Suprapubic skin (tissue), 4 donors: ENCODE data around the gene PLXDC2. TPM values are rescaled to one million over a fixed set of nuclear protein-coding genes. Genes with fewer than 3 reads are reported as not detected.
"Not testable (repeated sequence)": the region's sequence is repeated elsewhere in the genome, so short reads cannot be mapped to it uniquely, and the experiment has no call there.

ENCODE experiments used
- DNase-seq, 2 donors: peaks; one replicate each; pipeline ENCODE4 v3.0.0-alpha.2; 2019; ENCODE audit warnings: low spot score in 2 of 2
- H3K27ac ChIP-seq: fragments of 200-600 bp; sonication (generic); one replicate; pipeline ENCODE4 v1.5.1; 2019
- H3K27me3 ChIP-seq: fragments of 200-600 bp; sonication (generic); one replicate; pipeline ENCODE4 v1.5.1; 2019
- H3K36me3 ChIP-seq: fragments of 200-600 bp; sonication (generic); one replicate; pipeline ENCODE4 v1.5.1; 2019
- H3K4me1 ChIP-seq: fragments of 200-600 bp; sonication (generic); one replicate; pipeline ENCODE4 v1.5.1; 2019
- H3K4me3 ChIP-seq: fragments of 200-600 bp; sonication (generic); one replicate; pipeline ENCODE4 v1.5.1; 2019; ENCODE audit warnings: mild to moderate bottlenecking
- H3K9me3 ChIP-seq: fragments of 200-600 bp; sonication (generic); one replicate; pipeline ENCODE4 v1.5.1; 2019
- CTCF ChIP-seq, 2 donors: fragments of 200-600 bp in 1 of 2; fragments of 450-650 bp in 1 of 2; sonication (generic) in 1 of 2; IDR thresholded peaks; one replicate each; pipeline ENCODE4 v1.5.1; 2016 to 2019; ENCODE audit warnings: antibody characterized with exemption in 2 of 2, mild to moderate bottlenecking in 1 of 2, moderate library complexity in 1 of 2
- EP300 ChIP-seq: sonication (generic); formaldehyde crosslinking; IDR thresholded peaks from one replicate; pipeline ENCODE4 v1.6.1; 2017; ENCODE audit warnings: antibody characterized with exemption
- POLR2A ChIP-seq, 2 donors: fragments of 450-650 bp; IDR thresholded peaks; one replicate each; pipeline ENCODE4 v1.6.1; 2017; ENCODE audit warnings: antibody characterized with exemption in 2 of 2, mild to moderate bottlenecking in 2 of 2, moderate library complexity in 2 of 2
- POLR2AphosphoS5 ChIP-seq, 3 donors: sonication (generic); formaldehyde crosslinking; IDR thresholded peaks; one replicate each; pipeline ENCODE4 v1.6.1; 2017; ENCODE audit warnings: antibody characterized with exemption in 3 of 3
- WGBS: methylation state at CpG from one replicate; pipeline ENCODE4 v1.1.5; 2018; 5-methylcytosine and 5-hydroxymethylcytosine counted together
- total RNA-seq, 4 donors: library from RNA; depleted of rRNA; stranded (reverse); fragments of >200 nt; gene quantifications; one replicate each; pipeline ENCODE4 v1.1.0, GENCODE V29; 2016

The PLXDC2 gene
- 10 to 100 TPM; 93.0 to 97.0 (median 95.0) TPM for total RNA-seq

DNA sequence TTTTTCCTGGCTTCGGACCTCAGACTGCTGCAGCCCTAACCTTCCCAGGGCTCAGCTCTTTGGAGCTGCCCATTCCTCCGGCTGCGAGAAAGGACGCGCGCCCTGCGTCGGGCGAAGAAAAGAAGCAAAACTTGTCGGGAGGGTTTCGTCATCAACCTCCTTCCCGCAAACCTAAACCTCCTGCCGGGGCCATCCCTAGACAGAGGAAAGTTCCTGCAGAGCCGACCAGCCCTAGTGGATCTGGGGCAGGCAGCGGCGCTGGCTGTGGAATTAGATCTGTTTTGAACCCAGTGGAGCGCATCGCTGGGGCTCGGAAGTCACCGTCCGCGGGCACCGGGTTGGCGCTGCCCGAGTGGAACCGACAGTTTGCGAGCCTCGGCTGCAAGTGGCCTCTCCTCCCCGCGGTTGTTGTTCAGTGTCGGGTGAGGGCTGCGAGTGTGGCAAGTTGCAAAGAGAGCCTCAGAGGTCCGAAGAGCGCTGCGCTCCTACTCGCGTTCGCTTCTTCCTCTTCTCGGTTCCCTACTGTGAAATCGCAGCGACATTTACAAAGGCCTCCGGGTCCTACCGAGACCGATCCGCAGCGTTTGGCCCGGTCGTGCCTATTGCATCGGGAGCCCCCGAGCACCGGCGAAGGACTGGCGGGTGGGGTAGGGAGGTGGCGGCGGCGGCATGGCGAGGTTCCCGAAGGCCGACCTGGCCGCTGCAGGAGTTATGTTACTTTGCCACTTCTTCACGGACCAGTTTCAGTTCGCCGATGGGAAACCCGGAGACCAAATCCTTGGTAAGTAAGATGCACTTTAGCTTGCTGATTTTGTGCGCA lies at the start of gene PLXDC2:
TSS of gene PLXDC2 (plus strand) at position 22 of the 820 bp plus-strand sequence.
- DNase-seq = peak; percentile 74 to 84
- no peak for TF ChIP-seq POLR2A (IDR thresholded peaks at IDR 0.05)
- TF ChIP-seq EP300 = no peak
- H3K27me3 ChIP-seq = no peaks in the 10 kb centered on the region
- peak within 1 kb of the TSS; percentile 93 for H3K4me3 ChIP-seq
- WGBS = under 1% methylated on average over 56 of the region's 65 CpGs
- no peaks in the 10 kb centered on the region for H3K36me3 ChIP-seq
- H3K4me1 ChIP-seq = peaks cover 28% of the 10 kb centered on the region
- H3K27ac ChIP-seq = peak within 1 kb of the TSS; percentile 89
- no peaks in the 10 kb centered on the region for H3K9me3 ChIP-seq

- Histone ChIP-seq H3K27me3 (no peaks in the 10 kb centered on the region), H3K36me3 (no peaks in the 10 kb centered on the region), H3K4me1 (no peaks in the 10 kb centered on the region), H3K27ac (no peak overlapping the region), H3K9me3 (no peaks in the 10 kb centered on the region), H3K4me3 (no peak overlapping the region)
- TF ChIP-seq CTCF (IDR thresholded peaks at IDR 0.05) (no peak), EP300 (no peak), POLR2AphosphoS5 (IDR thresholded peaks at IDR 0.05) (no peak), POLR2A (IDR thresholded peaks at IDR 0.05) (no peak)
- WGBS = 53% methylated on average over 7 of the region's 7 CpGs
- DNase-seq = no peak
These were observed 48.4 kb upstream of the PLXDC2 start for GRCh38 chr10:19767876-19768275.

DNA sequence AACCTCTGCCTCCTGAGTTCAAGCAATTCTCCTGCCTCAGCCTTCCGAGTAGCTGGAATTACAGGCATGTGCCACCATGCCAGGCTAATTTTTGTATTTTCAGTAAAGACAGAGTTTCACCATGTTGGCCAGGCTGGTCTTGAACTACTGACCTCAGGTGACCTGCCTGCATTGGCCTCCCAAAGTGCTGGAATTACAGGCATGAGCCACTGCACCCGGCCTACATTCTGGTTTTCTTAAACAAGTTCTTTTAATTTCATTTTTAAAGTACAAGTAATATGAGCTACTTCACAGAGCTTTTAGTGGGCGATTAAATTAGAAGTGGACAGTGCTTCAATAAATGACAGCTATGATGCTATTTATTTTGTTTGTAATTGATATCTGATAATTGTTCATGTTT lies 46.4 kb upstream of the PLXDC2 start:
- H3K9me3 ChIP-seq, H3K27ac ChIP-seq, H3K36me3 ChIP-seq, H3K4me3 ChIP-seq, H3K27me3 ChIP-seq, H3K4me1 ChIP-seq, DNase-seq: not testable (repeated sequence)
- 86% methylated on average over 3 of the region's 3 CpGs for WGBS

GRCh38 chr10:19772972-19773371 lies 43.3 kb upstream of the PLXDC2 start:
- Histone ChIP-seq H3K27me3 (no peaks in the 10 kb centered on the region), H3K27ac (no peak overlapping the region), H3K4me1 (no peaks in the 10 kb centered on the region), H3K36me3 (no peaks in the 10 kb centered on the region), H3K4me3 (no peak overlapping the region), H3K9me3 (no peaks in the 10 kb centered on the region)
- WGBS = 29% methylated on average over 2 of the region's 2 CpGs
- DNase-seq = no peak
- TF ChIP-seq EP300 = no peak
- no peak for TF ChIP-seq CTCF (IDR thresholded peaks at IDR 0.05)
- no peak for TF ChIP-seq POLR2AphosphoS5 (IDR thresholded peaks at IDR 0.05)
- TF ChIP-seq POLR2A (IDR thresholded peaks at IDR 0.05) = no peak

DNA sequence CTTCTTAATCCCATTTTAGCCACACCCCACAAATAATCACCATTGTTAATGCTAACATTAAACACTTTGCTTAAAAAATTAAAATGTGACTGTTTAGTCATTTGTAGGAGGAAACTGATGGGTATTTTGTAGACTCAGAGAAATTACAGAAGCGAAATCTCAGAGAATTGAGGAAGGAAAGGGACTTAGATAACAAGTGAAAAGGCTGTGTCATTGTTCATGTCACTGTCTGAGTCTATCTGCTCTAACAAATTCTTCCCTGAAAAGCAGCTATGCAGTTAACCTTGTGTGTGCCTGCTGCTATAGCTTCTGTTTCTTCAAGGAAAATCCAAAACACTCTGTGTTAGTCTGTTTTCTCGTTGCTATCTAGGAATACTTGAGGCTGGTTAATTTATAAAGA lies 40.9 kb upstream of the PLXDC2 start:
- Histone ChIP-seq H3K4me1 (no peaks in the 10 kb centered on the region), H3K27ac (no peak overlapping the region), H3K9me3 (no peaks in the 10 kb centered on the region), H3K27me3 (no peaks in the 10 kb centered on the region), H3K4me3 (no peak overlapping the region), H3K36me3 (no peaks in the 10 kb centered on the region)
- DNase-seq = no peak
- TF ChIP-seq EP300 = no peak
- WGBS = 78% methylated on average over 2 of the region's 2 CpGs

GRCh38 chr10:19777806-19778205 lies 38.4 kb upstream of the PLXDC2 start:
- Histone ChIP-seq H3K4me3 (no peak overlapping the region), H3K4me1 (no peaks in the 10 kb centered on the region), H3K36me3 (no peaks in the 10 kb centered on the region), H3K27me3 (no peaks in the 10 kb centered on the region), H3K9me3 (no peaks in the 10 kb centered on the region), H3K27ac (no peak overlapping the region)
- DNase-seq = no peak
- WGBS = 20% methylated on average over 2 of the region's 2 CpGs
- no peak for TF ChIP-seq POLR2AphosphoS5 (IDR thresholded peaks at IDR 0.05)
- TF ChIP-seq CTCF (IDR thresholded peaks at IDR 0.05) = no peak
- TF ChIP-seq EP300 = no peak
- TF ChIP-seq POLR2A (IDR thresholded peaks at IDR 0.05) = no peak

DNA sequence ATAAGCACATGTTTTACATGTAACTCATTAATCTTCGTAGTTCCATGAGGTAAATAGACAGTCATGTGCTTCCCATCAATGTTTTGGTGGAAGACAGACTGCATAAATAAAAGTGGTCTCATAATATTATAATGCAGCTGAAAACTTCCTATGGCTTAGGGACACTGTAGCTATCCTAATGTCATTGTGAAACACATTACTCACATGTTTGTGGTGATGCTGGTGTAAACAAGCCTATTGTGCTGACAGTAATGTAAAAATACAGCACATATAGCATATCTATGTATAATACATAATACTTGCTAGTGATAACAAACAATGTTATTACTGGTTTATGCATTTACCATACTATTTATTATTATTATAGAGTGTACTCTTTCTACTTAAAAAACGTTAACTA lies 37.2 kb upstream of the PLXDC2 start:
- no peak for DNase-seq
- no peak for TF ChIP-seq EP300
- no peak for TF ChIP-seq CTCF (IDR thresholded peaks at IDR 0.05)
- TF ChIP-seq POLR2A (IDR thresholded peaks at IDR 0.05) = no peak
- TF ChIP-seq POLR2AphosphoS5 (IDR thresholded peaks at IDR 0.05) = no peak
- Histone ChIP-seq H3K9me3 (no peaks in the 10 kb centered on the region), H3K4me1 (no peaks in the 10 kb centered on the region), H3K36me3 (no peaks in the 10 kb centered on the region), H3K27me3 (no peaks in the 10 kb centered on the region), H3K4me3 (no peak overlapping the region), H3K27ac (no peak overlapping the region)
- 77% methylated on average over 2 of the region's 2 CpGs for WGBS
